H9 (cell line): ENCODE results near the gene ZNF629. TPM values are rescaled to one million over a fixed set of nuclear protein-coding genes. Genes with fewer than 3 reads are reported as not detected.

ENCODE experiments used
- DNase-seq: peaks from one replicate; pipeline ENCODE4 v3.0.0-alpha.2; 2017
- H2AFZ ChIP-seq: one replicate; pipeline ENCODE4 v1.6.1; 2013; ENCODE audit warnings: mild to moderate bottlenecking, low read length, control low read depth, moderate library complexity
- H2AK5ac ChIP-seq: 2 replicates; pipeline ENCODE4 v1.6.1; 2013; ENCODE audit warnings: low read length, control low read depth, mixed read lengths; ENCODE audit not compliant: insufficient read length
- H2BK120ac ChIP-seq: one replicate; pipeline ENCODE4 v1.6.1; 2013; ENCODE audit warnings: low read depth, mild to moderate bottlenecking, low read length, control low read depth, inconsistent platforms; ENCODE audit not compliant: poor library complexity, severe bottlenecking
- H2BK12ac ChIP-seq: 2 replicates; pipeline ENCODE4 v1.6.1; 2013; ENCODE audit warnings: low read length, control low read depth, mixed read lengths, low read depth; ENCODE audit not compliant: insufficient read length
- H2BK15ac ChIP-seq: 2 replicates; pipeline ENCODE4 v1.6.1; 2013; ENCODE audit warnings: low read depth, low read length, control low read depth
- H2BK20ac ChIP-seq: one replicate; pipeline ENCODE4 v1.6.1; 2013; ENCODE audit warnings: low read depth, mild to moderate bottlenecking, low read length, control low read depth, inconsistent platforms; ENCODE audit not compliant: poor library complexity, severe bottlenecking
- H2BK5ac ChIP-seq: 2 replicates; pipeline ENCODE4 v1.6.1; 2013; ENCODE audit warnings: low read length, control low read depth, mixed read lengths; ENCODE audit not compliant: insufficient read length
- H3K14ac ChIP-seq: 2 replicates; pipeline ENCODE4 v1.6.1; 2013; ENCODE audit warnings: low read length, control low read depth; ENCODE audit not compliant: insufficient read depth
- H3K18ac ChIP-seq: 2 replicates; pipeline ENCODE4 v1.6.1; 2013; ENCODE audit warnings: low read depth, mild to moderate bottlenecking, mixed read lengths, low read length, control low read depth; ENCODE audit not compliant: insufficient read length
- H3K23ac ChIP-seq: 2 replicates; pipeline ENCODE4 v1.6.1; 2013; ENCODE audit warnings: low read length, control low read depth, mixed read lengths, low read depth; ENCODE audit not compliant: insufficient read length
- H3K23me2 ChIP-seq: 2 replicates; pipeline ENCODE4 v1.6.1; 2013; ENCODE audit warnings: low read depth, mild to moderate bottlenecking, mixed read lengths, low read length, control low read depth; ENCODE audit not compliant: insufficient read length, poor library complexity, severe bottlenecking
- H3K27ac ChIP-seq: 2 replicates; pipeline ENCODE4 v1.5.1; 2013; ENCODE audit warnings: low read length, control low read depth, mixed read lengths, low read depth; ENCODE audit not compliant: insufficient read length
- H3K27me3 ChIP-seq: 2 replicates; pipeline ENCODE4 v1.6.1; 2013; ENCODE audit warnings: low read length, control low read depth, inconsistent platforms; ENCODE audit not compliant: insufficient read depth
- H3K4ac ChIP-seq: 2 replicates; pipeline ENCODE4 v1.6.1; 2013; ENCODE audit warnings: low read depth, mild to moderate bottlenecking, control low read depth, inconsistent platforms, low read length, moderate library complexity
- H3K4me1 ChIP-seq: 2 replicates; pipeline ENCODE4 v1.6.1; 2013; ENCODE audit warnings: low read length, control low read depth, inconsistent platforms; ENCODE audit not compliant: insufficient read depth
- H3K4me2 ChIP-seq: 2 replicates; pipeline ENCODE4 v1.6.1; 2013; ENCODE audit warnings: low read length, control low read depth, mixed read lengths; ENCODE audit not compliant: insufficient read length, insufficient read depth
- H3K56ac ChIP-seq: 2 replicates; pipeline ENCODE4 v1.6.1; 2013; ENCODE audit warnings: low read depth, mild to moderate bottlenecking, mixed read lengths, low read length, control low read depth; ENCODE audit not compliant: insufficient read length
- H3K79me1 ChIP-seq: 2 replicates; pipeline ENCODE4 v1.6.1; 2013; ENCODE audit warnings: low read depth, mild to moderate bottlenecking, moderate library complexity, low read length, control low read depth, inconsistent platforms; ENCODE audit not compliant: insufficient read depth, poor library complexity, severe bottlenecking
- H3K79me2 ChIP-seq: 2 replicates; pipeline ENCODE4 v1.6.1; 2013; ENCODE audit warnings: low read length, control low read depth, inconsistent platforms; ENCODE audit not compliant: insufficient read depth
- H3K9ac ChIP-seq: 2 replicates; pipeline ENCODE4 v1.6.1; 2013; ENCODE audit warnings: low read length, control low read depth, mixed read lengths; ENCODE audit not compliant: insufficient read length; ENCODE audit errors: extremely low read depth
- H3K9me3 ChIP-seq: one replicate; pipeline ENCODE4 v1.6.1; 2013; ENCODE audit warnings: low read depth, low read length, inconsistent platforms; ENCODE audit not compliant: control insufficient read depth
- H3T11ph ChIP-seq: one replicate; pipeline ENCODE4 v1.6.1; 2013; ENCODE audit warnings: mild to moderate bottlenecking, low read length, control low read depth, inconsistent platforms
- H4K20me1 ChIP-seq: one replicate; pipeline ENCODE4 v1.6.1; 2013; ENCODE audit not compliant: control insufficient read depth, insufficient read length, insufficient read depth
- H4K5ac ChIP-seq: 2 replicates; pipeline ENCODE4 v1.6.1; 2013; ENCODE audit warnings: low read depth, mild to moderate bottlenecking, mixed read lengths, low read length, control low read depth; ENCODE audit not compliant: insufficient read length
- H4K8ac ChIP-seq: replicated peaks from 2 replicates; pipeline ENCODE4 v1.6.1; 2013; ENCODE audit warnings: low read length, control low read depth, mixed read lengths, low read depth; ENCODE audit not compliant: insufficient read length
- H4K91ac ChIP-seq: 2 replicates; pipeline ENCODE4 v1.6.1; 2013; ENCODE audit warnings: low read depth, mild to moderate bottlenecking, moderate library complexity, mixed read lengths, low read length, control low read depth; ENCODE audit not compliant: insufficient read length
- H3K27ac Mint-ChIP-seq, 3 experiments: 2 replicates in 2 of 3; 3 replicates in 1 of 3; pipeline ENCODE4 v1.8.0; 2020 to 2021; ENCODE audit warnings: mixed read lengths in 3 of 3, mild to moderate bottlenecking in 1 of 3, moderate library complexity in 1 of 3
- H3K27me3 Mint-ChIP-seq: 2 replicates; pipeline ENCODE4 v1.8.0; 2021; ENCODE audit warnings: low read depth, mild to moderate bottlenecking, moderate library complexity, mixed read lengths
- H3K36me3 Mint-ChIP-seq, 3 experiments: 2 replicates in 2 of 3; 3 replicates in 1 of 3; pipeline ENCODE4 v1.8.0; 2020 to 2021; ENCODE audit warnings: low read depth in 3 of 3, mixed read lengths in 3 of 3; ENCODE audit not compliant: insufficient read depth in 1 of 3
- H3K4me1 Mint-ChIP-seq, 2 experiments: 2 replicates each; pipeline ENCODE4 v1.8.0; 2020; ENCODE audit warnings: mixed read lengths in 2 of 2
- H3K4me3 Mint-ChIP-seq, 2 experiments: 2 replicates in 1 of 2; 3 replicates in 1 of 2; pipeline ENCODE4 v1.8.0; 2020 to 2021; ENCODE audit warnings: mild to moderate bottlenecking in 2 of 2, mixed read lengths in 2 of 2, moderate library complexity in 1 of 2
- H3K9me3 Mint-ChIP-seq, 2 experiments: 2 replicates in 1 of 2; 3 replicates in 1 of 2; pipeline ENCODE4 v1.8.0; 2020; ENCODE audit warnings: mild to moderate bottlenecking in 2 of 2, mixed read lengths in 2 of 2, moderate library complexity in 1 of 2
- CTCF ChIP-seq: fragments of 200-600 bp; sonication (generic); conservative IDR thresholded peaks from 3 replicates; pipeline ENCODE4 v1.8.0; 2021; ENCODE audit warnings: antibody characterized with exemption, mild to moderate bottlenecking
- WGBS: extraction: QIAGEN DNeasy Blood & Tissue Kit; methylation state at CpG from one replicate; pipeline ENCODE4 v1.1.7; 2013; ENCODE audit warnings: missing lambda C conversion rate, low lambda C conversion rate, mixed read lengths; ENCODE audit not compliant: insufficient read length; ENCODE audit errors: extremely low coverage; 5-methylcytosine and 5-hydroxymethylcytosine counted together
- total RNA-seq: library from RNA; stranded (reverse); gene quantifications from 2 replicates; pipeline ENCODE4 v1.2.1, GENCODE V29; 2021

ZNF629 gene
- total RNA-seq, 1 experiment from 2014 or later: 20.0 TPM

DNA sequence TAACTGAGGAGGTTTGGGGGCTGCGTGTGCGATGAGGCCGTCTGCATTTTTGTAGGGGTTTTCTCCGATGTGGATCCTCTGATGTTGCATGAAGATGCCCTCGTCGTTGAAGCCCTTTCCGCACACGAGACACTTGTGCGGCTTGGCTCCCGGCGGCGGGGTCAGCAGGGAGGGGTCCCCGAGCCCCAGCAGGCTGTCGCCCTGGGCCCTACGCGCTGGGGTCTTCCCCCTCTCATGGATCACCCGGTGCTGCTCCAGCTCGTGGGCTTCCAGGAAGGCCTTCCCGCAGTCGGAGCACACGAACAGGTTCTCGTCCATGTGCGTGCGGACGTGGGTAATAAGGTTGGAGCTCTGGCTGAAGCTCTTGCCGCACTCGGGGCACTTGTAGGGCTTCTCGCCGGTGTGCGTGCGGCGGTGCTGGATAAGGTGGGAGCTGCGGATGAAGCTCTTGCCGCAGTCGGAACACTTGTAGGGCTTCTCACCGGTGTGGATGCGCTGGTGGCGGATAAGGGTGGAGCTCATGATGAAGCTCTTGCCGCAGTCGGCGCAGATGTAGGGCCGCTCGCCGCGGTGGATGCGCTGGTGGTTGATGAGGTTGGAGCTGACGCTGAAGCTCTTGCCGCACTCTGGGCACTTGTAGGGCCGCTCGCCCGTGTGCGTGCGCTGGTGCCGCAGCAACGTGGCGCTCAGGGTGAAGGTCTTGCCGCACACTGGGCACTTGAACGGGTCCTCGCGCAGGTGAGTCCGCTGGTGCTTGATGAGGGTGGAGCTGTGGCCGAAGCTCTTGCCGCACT, 4.3 kb downstream of the ZNF629 start:
- no peak overlapping the region for H4K8ac ChIP-seq
- H2BK12ac ChIP-seq: no peak overlapping the region
- no peak overlapping the region for H3K4me3 Mint-ChIP-seq
- H2BK5ac ChIP-seq: no peak overlapping the region
- H3K23ac ChIP-seq: no peak overlapping the region
- no peak overlapping the region for H3T11ph ChIP-seq
- H3K56ac ChIP-seq: no peak overlapping the region
- no peaks in the 10 kb centered on the region for H3K27me3 ChIP-seq
- no peak overlapping the region for H2BK20ac ChIP-seq
- H3K4me1 ChIP-seq: no peaks in the 10 kb centered on the region
- no peaks in the 10 kb centered on the region for H3K9me3 Mint-ChIP-seq
- no peak for DNase-seq
- TF ChIP-seq CTCF: no peak
- H4K20me1 ChIP-seq: peaks cover 3% of the 10 kb centered on the region
- no peak overlapping the region for H3K14ac ChIP-seq
- no peak overlapping the region for H2AFZ ChIP-seq
- H3K9ac ChIP-seq: no peak overlapping the region
- H3K18ac ChIP-seq: no peak overlapping the region
- peaks cover 3% of the 10 kb centered on the region; the same call in 1 of the 2 replicates for H3K79me2 ChIP-seq
- no peak overlapping the region for H4K91ac ChIP-seq
- H3K27ac ChIP-seq: no peak overlapping the region
- no peaks in the 10 kb centered on the region for H3K27me3 Mint-ChIP-seq
- no peak overlapping the region for H3K4me2 ChIP-seq
- H4K5ac ChIP-seq: no peak overlapping the region
- H3K4me1 Mint-ChIP-seq: peaks cover 19 to 29% of the 10 kb centered on the region in 2 experiments
- no peak overlapping the region for H2BK120ac ChIP-seq
- H3K23me2 ChIP-seq: peaks cover 10% of the 10 kb centered on the region
- H3K27ac Mint-ChIP-seq: no peak overlapping the region
- H2AK5ac ChIP-seq: no peak overlapping the region
- H3K4ac ChIP-seq: no peak overlapping the region
- whole genome bisulfite sequencing: no CpG with 5 or more reads among the region's 63 CpGs
- peaks cover 5% of the 10 kb centered on the region for H3K79me1 ChIP-seq
- no peak overlapping the region for H2BK15ac ChIP-seq
- H3K9me3 ChIP-seq: no peaks in the 10 kb centered on the region
- peaks cover 14 to 36% (median 26%) of the 10 kb centered on the region in 3 experiments; a peak in 6 of 7 replicates for H3K36me3 Mint-ChIP-seq
